ENCODE data around the gene KCNQ1. TPM values are rescaled to one million over a fixed set of nuclear protein-coding genes. Genes with fewer than 3 reads are reported as not detected.

Gene KCNQ1
- total RNA-seq, 3 donors from 2014 or later (not counting 1 experiment from before 2014, with no cell fraction given), result 1.9 to 7.8 (median 3.3) TPM

DNA sequence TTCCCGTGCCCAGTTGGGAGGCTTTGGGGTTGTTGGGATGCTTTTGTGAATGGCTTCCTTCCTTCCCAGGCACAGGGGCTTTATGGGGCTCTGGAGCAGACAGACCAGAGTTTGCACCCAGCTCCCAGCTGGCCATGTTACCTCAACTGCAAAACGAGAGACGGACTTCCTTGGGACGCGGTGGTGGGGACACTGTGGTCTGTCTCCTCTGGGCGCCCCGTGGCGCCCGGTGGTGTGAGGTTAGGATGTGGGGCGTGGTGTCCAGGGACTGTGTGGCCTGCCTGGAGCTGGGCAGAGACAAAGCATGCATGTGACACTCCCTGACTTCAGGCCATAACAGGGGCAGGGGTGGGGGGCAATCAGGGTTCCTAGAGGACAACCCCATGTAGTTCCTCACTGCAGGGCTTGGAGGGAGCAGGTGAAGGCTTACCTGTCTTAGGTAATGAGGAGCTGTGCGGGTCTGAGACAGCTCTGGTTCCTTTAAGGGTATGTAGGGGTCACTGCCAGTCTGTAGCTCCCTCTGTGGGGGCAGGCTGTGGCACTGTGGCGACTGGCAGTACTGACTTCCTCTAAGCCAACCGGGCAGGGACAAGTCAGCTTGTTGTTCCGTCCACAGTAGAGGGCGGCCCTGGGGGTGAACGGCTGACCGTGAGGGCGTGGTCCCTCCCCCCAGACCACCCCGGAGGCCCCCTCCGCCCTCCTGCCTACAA is 14.4 kb downstream of the KCNQ1 start:
- intact Hi-C loops (cut with micrococcal nuclease), result no loop called here
- Mint-ChIP-seq H3K27me3 (ENCODE audit: low read depth in 2 of 2) (peaks cover 36 to 43% of the 10 kb centered on the region in 2 donors), H3K4me1 (peaks cover 0 to 10% of the 10 kb centered on the region in 2 donors), H3K4me3 (no peak overlapping the region), H3K36me3 (no peaks in the 10 kb centered on the region), H3K27ac (no peak overlapping the region), H3K9me3 (no peaks in the 10 kb centered on the region)
- no peaks in the 10 kb centered on the region for H3K9me3 ChIP-seq (ENCODE audit: control insufficient read depth, insufficient read depth, low read length)
- TF ChIP-seq, protein P1, sequence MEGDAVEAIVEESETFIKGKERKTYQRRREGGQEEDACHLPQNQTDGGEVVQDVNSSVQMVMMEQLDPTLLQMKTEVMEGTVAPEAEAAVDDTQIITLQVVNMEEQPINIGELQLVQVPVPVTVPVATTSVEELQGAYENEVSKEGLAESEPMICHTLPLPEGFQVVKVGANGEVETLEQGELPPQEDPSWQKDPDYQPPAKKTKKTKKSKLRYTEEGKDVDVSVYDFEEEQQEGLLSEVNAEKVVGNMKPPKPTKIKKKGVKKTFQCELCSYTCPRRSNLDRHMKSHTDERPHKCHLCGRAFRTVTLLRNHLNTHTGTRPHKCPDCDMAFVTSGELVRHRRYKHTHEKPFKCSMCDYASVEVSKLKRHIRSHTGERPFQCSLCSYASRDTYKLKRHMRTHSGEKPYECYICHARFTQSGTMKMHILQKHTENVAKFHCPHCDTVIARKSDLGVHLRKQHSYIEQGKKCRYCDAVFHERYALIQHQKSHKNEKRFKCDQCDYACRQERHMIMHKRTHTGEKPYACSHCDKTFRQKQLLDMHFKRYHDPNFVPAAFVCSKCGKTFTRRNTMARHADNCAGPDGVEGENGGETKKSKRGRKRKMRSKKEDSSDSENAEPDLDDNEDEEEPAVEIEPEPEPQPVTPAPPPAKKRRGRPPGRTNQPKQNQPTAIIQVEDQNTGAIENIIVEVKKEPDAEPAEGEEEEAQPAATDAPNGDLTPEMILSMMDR (IDR thresholded peaks at IDR 0.05), result no peak
- no peaks in the 10 kb centered on the region for H3K27me3 ChIP-seq (ENCODE audit: control insufficient read depth, insufficient read depth, low read length)
- DNase-seq, result no peak
- H3K4me1 ChIP-seq (ENCODE audit: control insufficient read depth, insufficient read depth, low read length), result peaks cover 31% of the 10 kb centered on the region
- no peak overlapping the region for H3K4me3 ChIP-seq (ENCODE audit: low read length)
- WGBS (ENCODE audit: insufficient coverage), result 48% methylated on average over 16 of the region's 20 CpGs
- no peak for ATAC-seq
- H3K36me3 ChIP-seq (ENCODE audit: control insufficient read depth, insufficient read depth, low read length), result no peaks in the 10 kb centered on the region
- H3K27ac ChIP-seq (ENCODE audit: low read length), result no peak overlapping the region

DNA sequence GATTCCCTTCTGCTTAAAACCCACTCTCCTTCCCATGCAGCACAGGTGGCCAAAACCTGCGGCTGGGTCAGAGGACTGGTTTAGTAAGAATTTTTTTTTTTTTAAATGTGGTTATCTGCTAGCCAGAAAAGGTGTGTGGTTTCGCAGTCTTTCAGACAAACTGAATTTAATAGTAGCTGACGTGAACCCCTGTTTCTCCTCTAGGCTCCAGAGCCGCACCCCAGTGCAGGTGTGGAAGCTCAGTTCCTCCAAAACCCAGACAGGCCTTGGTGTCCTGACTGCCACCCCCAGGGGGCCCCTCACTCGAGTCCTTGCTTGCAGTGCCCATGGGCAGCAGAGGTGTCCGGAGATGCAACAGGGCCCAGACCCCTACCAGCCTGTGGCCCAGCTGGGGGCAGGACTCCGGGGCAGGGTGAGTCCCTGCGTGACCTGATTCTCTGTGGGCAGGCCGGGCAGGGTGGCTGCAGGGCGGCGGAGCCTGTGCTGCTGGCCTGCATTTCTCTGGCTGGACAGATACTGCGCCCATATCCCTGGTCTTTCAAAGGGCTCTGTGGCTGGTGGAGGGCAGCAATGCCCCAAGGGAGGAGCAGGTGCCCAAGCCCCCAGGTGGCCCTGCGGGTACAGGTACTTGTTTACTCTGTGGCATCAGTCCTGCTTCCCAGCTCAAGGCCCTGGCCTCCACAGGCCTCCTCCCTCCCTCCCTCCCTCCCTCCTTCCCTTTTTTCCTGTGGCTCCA is 15.2 kb downstream of the KCNQ1 start:
- TF ChIP-seq, protein P1 (IDR thresholded peaks at IDR 0.05), result no peak
- intact Hi-C loops (cut with micrococcal nuclease), result no loop called here
- Mint-ChIP-seq H3K27ac (no peak overlapping the region), H3K4me1 (peaks cover 0 to 10% of the 10 kb centered on the region in 2 donors), H3K4me3 (no peak overlapping the region), H3K9me3 (no peaks in the 10 kb centered on the region), H3K27me3 (ENCODE audit: low read depth in 2 of 2) (peaks cover 36% of the 10 kb centered on the region in 2 donors), H3K36me3 (no peaks in the 10 kb centered on the region)
- 67% methylated on average over 13 of the region's 13 CpGs for WGBS (ENCODE audit: insufficient coverage)
- peaks cover 31% of the 10 kb centered on the region for H3K4me1 ChIP-seq (ENCODE audit: control insufficient read depth, insufficient read depth, low read length)
- no peaks in the 10 kb centered on the region for H3K9me3 ChIP-seq (ENCODE audit: control insufficient read depth, insufficient read depth, low read length)
- ATAC-seq (no peak), DNase-seq (no peak)
- H3K27ac ChIP-seq (ENCODE audit: low read length), result no peak overlapping the region
- no peaks in the 10 kb centered on the region for H3K36me3 ChIP-seq (ENCODE audit: control insufficient read depth, insufficient read depth, low read length)
- peaks cover 3% of the 10 kb centered on the region for H3K27me3 ChIP-seq (ENCODE audit: control insufficient read depth, insufficient read depth, low read length)
- H3K4me3 ChIP-seq (ENCODE audit: low read length), result no peak overlapping the region

DNA sequence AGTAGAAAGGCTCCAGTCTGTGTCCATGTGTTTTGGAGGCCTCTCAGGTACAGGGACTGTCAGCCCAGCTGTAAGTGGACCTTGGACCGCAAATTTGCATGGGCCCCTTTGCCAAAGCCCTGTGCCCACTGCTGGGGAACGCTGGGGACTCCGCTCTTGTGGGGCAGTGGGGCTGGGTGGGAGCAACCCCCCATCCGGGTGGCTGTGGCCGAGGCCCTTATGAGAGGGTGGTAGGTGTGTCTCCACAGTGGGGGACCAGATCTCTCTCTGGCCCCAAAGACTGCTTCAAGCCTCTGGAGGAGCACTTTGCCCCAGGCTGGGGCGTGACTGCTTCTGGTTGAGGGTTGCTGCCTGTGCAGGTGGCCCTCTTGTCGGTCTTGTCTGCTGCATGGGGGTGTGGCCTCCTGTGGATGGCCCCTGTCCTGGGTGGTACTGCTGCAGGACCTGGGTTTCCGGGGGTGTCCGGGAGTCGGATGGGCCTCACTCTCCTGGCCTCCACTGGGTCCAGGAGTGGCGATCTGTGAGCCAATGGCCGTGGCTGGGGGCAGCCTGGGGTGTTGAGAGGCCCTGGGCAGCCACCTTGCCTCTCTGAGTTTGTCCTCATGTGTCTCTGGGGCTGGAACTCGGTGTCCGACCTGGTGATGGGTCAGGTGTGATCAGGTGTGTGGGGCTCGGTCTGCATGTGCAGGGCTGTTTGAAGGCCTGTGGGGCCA is 15.9 kb downstream of the KCNQ1 start:
- H3K27ac Mint-ChIP-seq, result no peak overlapping the region
- H3K36me3 Mint-ChIP-seq, result no peaks in the 10 kb centered on the region
- 92% methylated on average over 15 of the region's 15 CpGs for WGBS (ENCODE audit: insufficient coverage)
- intact Hi-C loops (cut with micrococcal nuclease), result no loop called here
- H3K9me3 Mint-ChIP-seq, result no peaks in the 10 kb centered on the region
- ATAC-seq (no peak), DNase-seq (no peak)
- no peaks in the 10 kb centered on the region for H3K9me3 ChIP-seq (ENCODE audit: control insufficient read depth, insufficient read depth, low read length)
- peaks cover 3% of the 10 kb centered on the region for H3K27me3 ChIP-seq (ENCODE audit: control insufficient read depth, insufficient read depth, low read length)
- no peak overlapping the region for H3K27ac ChIP-seq (ENCODE audit: low read length)
- TF ChIP-seq, protein P1 (IDR thresholded peaks at IDR 0.05), result no peak
- no peak overlapping the region for H3K4me3 ChIP-seq (ENCODE audit: low read length)
- H3K36me3 ChIP-seq (ENCODE audit: control insufficient read depth, insufficient read depth, low read length), result no peaks in the 10 kb centered on the region
- H3K27me3 Mint-ChIP-seq (ENCODE audit: low read depth in 2 of 2), result peaks cover 29 to 31% of the 10 kb centered on the region in 2 donors
- peaks cover 31% of the 10 kb centered on the region for H3K4me1 ChIP-seq (ENCODE audit: control insufficient read depth, insufficient read depth, low read length)
- no peak overlapping the region for H3K4me3 Mint-ChIP-seq
- peaks cover 0 to 10% of the 10 kb centered on the region in 2 donors for H3K4me1 Mint-ChIP-seq
